Activated naive CD8-positive, alpha-beta T cell treated with anti-CD3 and anti-CD28 coated beads, Interleukin-2, amount 50 U/mL, for 24 hours (primary cell): Measurements from ENCODE around the gene TPSG1.
"Not testable (repeated sequence)": the region's sequence is repeated elsewhere in the genome, so short reads cannot be mapped to it uniquely, and the experiment has no call there.

Source experiments
- ATAC-seq: fragments of 150-1000 bp; cut with Tn5 transposase; one replicate; pipeline ENCODE4 v1.10.0; 2021
- DNase-seq: peaks from one replicate; pipeline ENCODE4 v3.0.0; 2021
- H3K27ac Mint-ChIP-seq: one replicate; pipeline ENCODE4 v1.8.0; 2021; ENCODE audit warnings: mild to moderate bottlenecking, mixed read lengths
- H3K27me3 Mint-ChIP-seq: one replicate; pipeline ENCODE4 v1.8.0; 2021; ENCODE audit warnings: mixed read lengths
- H3K36me3 Mint-ChIP-seq: one replicate; pipeline ENCODE4 v1.8.0; 2021; ENCODE audit warnings: low read depth, mixed read lengths
- H3K4me1 Mint-ChIP-seq: one replicate; pipeline ENCODE4 v1.8.0; 2021; ENCODE audit warnings: mixed read lengths
- H3K4me3 Mint-ChIP-seq: one replicate; pipeline ENCODE4 v1.8.0; 2021; ENCODE audit warnings: mild to moderate bottlenecking, moderate library complexity, mixed read lengths
- H3K9me3 Mint-ChIP-seq: one replicate; pipeline ENCODE4 v1.8.0; 2021; ENCODE audit warnings: mixed read lengths

Gene TPSG1

DNA sequence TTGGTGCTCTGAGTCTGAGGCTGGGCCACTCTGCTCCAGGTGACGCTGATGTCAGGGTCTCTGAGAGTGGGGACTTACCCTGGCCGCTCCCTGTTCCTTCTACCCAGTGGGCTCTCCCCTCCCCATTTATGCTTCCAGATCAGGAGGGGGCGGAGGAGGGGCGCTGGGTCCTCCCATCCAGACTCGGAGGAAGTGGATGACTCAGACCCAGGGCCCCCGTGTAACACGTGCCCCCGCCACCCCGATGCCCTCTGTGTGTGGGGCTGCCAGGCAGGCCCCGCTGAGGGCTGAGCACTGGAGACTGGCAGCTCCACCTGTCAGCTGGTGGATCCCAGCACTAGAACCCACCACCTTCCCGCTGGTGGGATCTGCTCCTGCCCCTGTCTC, 5.0 kb upstream of the TPSG1 start, which contains the start of gene TPSB2:
Gene TPSB2 (minus strand): TSS at position 101 of the 387 bp plus-strand sequence. CDS start 233 bp downstream, outside the sequence.
- H3K9me3 Mint-ChIP-seq, H3K4me1 Mint-ChIP-seq, DNase-seq, H3K27ac Mint-ChIP-seq, H3K27me3 Mint-ChIP-seq, H3K4me3 Mint-ChIP-seq, H3K36me3 Mint-ChIP-seq, ATAC-seq: not testable (repeated sequence)

DNA sequence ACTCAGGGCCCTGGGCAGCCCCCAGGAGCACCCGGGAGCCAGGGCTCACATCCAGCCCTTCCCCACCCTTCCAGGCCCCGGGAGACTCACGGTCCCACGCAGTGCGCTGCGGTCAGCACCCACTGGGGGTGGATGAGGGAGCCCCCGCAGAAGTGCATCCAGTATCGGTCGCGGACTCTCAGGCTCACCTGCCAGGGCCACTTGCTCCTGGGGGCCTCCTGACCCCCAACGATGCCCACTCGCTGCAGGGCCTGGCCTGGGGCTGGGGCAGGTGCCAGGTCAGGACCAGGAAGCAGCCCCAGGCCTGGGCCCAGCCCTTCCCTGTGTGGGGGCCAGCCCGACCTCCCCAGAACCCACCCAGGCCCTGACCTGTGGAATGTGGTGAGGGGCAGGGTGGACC, 4.4 kb upstream of the TPSG1 start:
- H3K27ac Mint-ChIP-seq, H3K4me1 Mint-ChIP-seq, H3K27me3 Mint-ChIP-seq, H3K4me3 Mint-ChIP-seq, ATAC-seq, H3K9me3 Mint-ChIP-seq, H3K36me3 Mint-ChIP-seq, DNase-seq: not testable (repeated sequence)

DNA sequence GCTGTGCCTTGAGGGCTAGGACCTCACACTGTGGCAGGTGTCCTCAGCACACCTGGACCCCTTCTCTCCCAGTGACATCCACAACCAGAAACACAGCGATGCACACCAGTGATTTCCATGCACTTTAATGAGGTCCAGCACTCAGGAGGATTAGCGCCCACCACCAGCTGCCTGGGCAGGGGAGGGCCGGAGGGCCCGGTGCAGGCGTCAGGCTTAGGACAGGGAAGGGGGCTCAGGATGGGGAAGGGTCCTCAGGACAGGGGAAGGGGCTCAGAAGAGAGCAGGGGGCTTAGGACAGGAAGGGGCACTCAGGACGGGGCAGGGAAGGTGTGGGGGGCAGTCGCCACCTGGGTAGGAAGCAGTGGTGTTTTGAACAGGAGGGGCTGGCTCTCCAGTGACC, 3.2 kb upstream of the TPSG1 start:
- not testable (repeated sequence) for H3K4me1 Mint-ChIP-seq, H3K4me3 Mint-ChIP-seq, H3K9me3 Mint-ChIP-seq, DNase-seq, H3K27ac Mint-ChIP-seq, H3K27me3 Mint-ChIP-seq, H3K36me3 Mint-ChIP-seq, ATAC-seq

GRCh38 chr16:1226692-1227091, 1.6 kb upstream of the TPSG1 start:
- not testable (repeated sequence) for DNase-seq, H3K4me3 Mint-ChIP-seq, H3K27me3 Mint-ChIP-seq, ATAC-seq, H3K27ac Mint-ChIP-seq, H3K9me3 Mint-ChIP-seq, H3K4me1 Mint-ChIP-seq, H3K36me3 Mint-ChIP-seq

GRCh38 chr16:1225728-1226311, 752 bp upstream of the TPSG1 start:
- not testable (repeated sequence) for H3K4me3 Mint-ChIP-seq, H3K27me3 Mint-ChIP-seq, DNase-seq, H3K36me3 Mint-ChIP-seq, H3K9me3 Mint-ChIP-seq, ATAC-seq, H3K4me1 Mint-ChIP-seq, H3K27ac Mint-ChIP-seq

DNA sequence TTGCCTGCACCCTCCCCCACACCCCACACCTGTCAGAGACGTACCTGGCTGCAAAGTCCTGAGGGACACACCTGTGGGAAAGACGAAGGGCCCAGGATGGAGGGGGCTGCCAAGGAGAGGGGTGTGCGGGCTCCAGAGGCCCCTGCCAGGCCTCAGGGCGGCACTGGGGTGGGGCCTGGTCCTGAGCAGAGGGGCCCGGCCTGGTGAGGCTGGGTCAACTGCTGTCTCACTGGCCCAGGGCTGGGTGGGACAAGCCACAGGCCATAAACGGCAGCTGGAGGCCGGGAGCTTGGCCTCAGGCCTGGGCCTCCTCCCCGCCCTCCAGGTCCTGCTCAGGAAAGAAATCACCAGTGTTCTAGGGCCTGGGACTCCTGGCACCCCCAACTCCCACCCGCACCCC, 510 bp downstream of the TPSG1 start:
- Mint-ChIP-seq H3K9me3 (no peaks in the 10 kb centered on the region), H3K36me3 (no peaks in the 10 kb centered on the region), H3K4me3 (no peak overlapping the region), H3K27ac (no peak overlapping the region), H3K4me1 (no peaks in the 10 kb centered on the region), H3K27me3 (no peaks in the 10 kb centered on the region)
- ATAC-seq (no peak), DNase-seq (no peak)

DNA sequence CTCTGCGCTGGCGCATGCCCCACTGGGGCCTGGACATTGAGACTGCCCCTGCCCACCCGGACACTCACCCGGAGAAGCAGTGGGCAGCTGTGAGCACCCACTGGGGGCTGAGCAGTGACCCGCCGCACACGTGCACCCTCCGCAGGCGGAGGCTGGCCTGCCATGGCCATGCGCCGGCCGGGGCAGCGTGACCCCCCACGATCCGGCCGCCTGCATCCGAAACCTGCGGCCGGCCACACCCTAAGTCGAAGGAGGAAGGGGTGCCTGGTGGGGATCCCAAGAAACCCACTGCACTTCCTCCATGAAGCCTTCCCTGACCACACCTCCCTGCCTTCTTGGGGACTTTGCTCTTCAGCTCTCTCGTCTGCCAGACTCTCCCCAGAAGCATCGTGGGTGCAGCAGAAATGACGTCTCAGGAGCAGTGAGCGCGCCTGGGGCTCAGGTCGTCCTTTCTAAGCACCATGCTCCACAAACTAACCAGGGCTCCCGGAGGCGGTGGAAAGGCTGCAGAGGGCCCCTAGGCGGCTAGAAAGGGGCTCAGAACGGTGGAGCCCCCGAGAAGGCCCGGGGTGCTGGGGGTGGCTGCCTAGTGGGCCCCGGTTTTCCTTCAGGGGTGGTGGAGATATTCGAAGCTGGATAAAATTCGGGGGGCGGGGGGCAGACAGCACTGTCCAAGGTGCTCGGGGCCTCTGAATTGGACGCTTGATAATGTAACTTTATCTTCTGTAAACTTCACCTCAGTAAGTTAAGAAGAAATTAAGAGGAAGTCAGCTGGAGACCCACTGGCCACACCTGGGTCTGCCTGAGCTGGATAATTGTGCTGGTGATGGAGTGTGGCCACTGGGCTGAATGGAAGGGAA, 1.5 kb downstream of the TPSG1 start:
- no peak overlapping the region for H3K27ac Mint-ChIP-seq
- H3K9me3 Mint-ChIP-seq: no peaks in the 10 kb centered on the region
- no peaks in the 10 kb centered on the region for H3K27me3 Mint-ChIP-seq
- no peaks in the 10 kb centered on the region for H3K4me1 Mint-ChIP-seq
- H3K4me3 Mint-ChIP-seq: no peak overlapping the region
- ATAC-seq: no peak
- no peaks in the 10 kb centered on the region for H3K36me3 Mint-ChIP-seq
- no peak for DNase-seq

DNA sequence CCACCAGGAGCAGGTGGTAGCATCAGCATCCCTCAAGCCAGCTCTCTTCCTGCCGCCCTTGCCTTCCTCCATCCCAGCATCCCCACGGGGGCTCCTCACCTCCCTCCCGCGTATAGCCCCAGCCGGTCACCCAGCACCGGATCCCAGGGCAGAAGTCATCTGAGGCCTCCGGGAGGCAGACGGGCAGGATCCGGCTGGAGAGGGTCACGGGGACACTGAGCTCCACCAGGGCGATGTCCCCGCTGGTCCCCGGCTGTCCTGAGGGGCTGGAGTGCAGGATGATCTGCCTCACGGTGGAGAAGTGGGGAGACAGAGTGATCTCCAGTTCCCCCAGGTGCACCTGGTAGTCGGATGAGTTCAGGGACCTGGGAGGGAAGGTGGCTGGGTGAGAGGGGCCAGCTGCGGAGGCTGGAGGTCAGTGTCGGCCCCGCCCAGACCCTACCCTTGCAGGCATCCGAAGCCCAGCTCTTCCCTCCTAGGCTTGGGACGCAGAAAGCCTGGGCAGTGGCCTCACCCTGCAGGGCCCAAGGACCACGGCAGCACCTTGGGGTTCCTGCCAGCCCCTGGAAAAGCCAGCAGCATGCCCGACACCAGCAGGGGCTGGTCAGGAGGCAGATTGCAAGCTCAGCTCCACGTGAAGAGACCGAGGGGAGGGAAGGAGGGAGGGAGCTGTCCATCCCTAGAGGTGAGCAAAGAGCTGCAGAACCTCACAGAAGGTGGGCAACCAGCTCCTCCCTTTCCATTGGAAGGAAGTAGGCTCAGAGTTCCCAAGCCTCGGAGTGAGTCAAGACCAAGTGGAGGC, 2.3 kb downstream of the TPSG1 start:
- H3K27me3 Mint-ChIP-seq: no peaks in the 10 kb centered on the region
- H3K27ac Mint-ChIP-seq: no peak overlapping the region
- no peaks in the 10 kb centered on the region for H3K4me1 Mint-ChIP-seq
- DNase-seq (no peak), ATAC-seq (no peak)
- no peaks in the 10 kb centered on the region for H3K36me3 Mint-ChIP-seq
- no peaks in the 10 kb centered on the region for H3K9me3 Mint-ChIP-seq
- no peak overlapping the region for H3K4me3 Mint-ChIP-seq

- no peak for ATAC-seq
- Mint-ChIP-seq H3K36me3 (no peaks in the 10 kb centered on the region), H3K9me3 (no peaks in the 10 kb centered on the region), H3K4me1 (no peaks in the 10 kb centered on the region), H3K27ac (no peak overlapping the region), H3K27me3 (no peaks in the 10 kb centered on the region), H3K4me3 (no peak overlapping the region)
- DNase-seq: no peak
Observed at GRCh38 chr16:1221628-1222552, 3.2 kb downstream of the TPSG1 start.

DNA sequence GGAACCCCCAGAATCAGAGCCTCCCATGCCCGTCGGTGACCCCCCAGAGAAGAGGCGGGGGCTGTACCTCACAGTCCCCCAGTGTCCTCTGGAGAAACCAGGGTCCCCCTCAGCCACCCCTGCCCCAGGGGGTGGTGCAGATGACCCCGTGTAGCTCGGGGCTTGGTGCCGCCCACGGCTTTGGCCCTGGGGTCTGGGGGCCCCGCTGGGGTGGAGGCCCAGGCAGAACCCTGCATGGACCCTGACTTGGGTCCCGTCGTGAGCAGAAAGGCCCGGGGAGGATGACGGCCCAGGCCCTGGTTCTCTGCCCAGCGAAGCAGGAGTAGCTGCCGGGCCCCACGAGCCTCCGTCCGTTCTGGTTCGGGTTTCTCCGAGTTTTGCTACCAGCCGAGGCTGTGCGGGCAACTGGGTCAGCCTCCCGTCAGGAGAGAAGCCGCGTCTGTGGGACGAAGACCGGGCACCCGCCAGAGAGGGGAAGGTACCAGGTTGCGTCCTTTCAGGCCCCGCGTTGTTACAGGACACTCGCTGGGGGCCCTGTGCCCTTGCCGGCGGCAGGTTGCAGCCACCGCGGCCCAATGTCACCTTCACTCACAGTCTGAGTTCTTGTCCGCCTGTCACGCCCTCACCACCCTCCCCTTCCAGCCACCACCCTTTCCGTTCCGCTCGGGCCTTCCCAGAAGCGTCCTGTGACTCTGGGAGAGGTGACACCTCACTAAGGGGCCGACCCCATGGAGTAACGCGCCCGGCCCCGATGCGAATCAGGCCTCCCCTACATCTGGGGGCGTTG, 4.0 kb downstream of the TPSG1 start:
- ATAC-seq (no peak), DNase-seq (no peak)
- Mint-ChIP-seq H3K9me3 (no peaks in the 10 kb centered on the region), H3K4me1 (no peaks in the 10 kb centered on the region), H3K36me3 (no peaks in the 10 kb centered on the region), H3K27me3 (no peaks in the 10 kb centered on the region), H3K27ac (no peak overlapping the region), H3K4me3 (no peak overlapping the region)

DNA sequence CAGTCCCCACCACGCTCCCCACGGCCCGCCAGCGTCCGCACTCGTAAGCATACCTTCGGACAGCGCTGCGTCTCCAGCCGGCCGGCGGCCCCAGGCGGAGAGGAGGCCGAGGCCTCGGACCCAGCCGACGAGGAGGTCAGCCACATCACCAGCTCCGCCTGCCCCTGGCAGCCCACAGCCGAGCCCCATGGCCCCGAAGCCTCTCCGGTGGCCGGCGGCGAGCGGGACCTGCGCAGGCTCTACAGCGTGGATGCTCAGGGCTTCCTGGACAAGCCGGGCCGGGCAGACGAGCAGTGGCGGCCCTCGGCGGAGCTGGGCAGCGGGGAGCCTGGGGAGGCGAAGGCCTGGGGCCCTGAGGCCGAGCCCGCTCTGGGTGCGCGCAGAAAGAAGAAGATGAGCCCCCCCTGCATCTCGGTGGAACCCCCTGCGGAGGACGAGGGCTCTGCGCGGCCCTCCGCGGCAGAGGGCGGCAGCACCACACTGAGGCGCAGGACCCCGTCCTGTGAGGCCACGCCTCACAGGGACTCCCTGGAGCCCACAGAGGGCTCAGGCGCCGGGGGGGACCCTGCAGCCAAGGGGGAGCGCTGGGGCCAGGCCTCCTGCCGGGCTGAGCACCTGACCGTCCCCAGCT, 4.9 kb downstream of the TPSG1 start:
- no peak overlapping the region for H3K27ac Mint-ChIP-seq
- no peaks in the 10 kb centered on the region for H3K4me1 Mint-ChIP-seq
- H3K4me3 Mint-ChIP-seq: no peak overlapping the region
- no peaks in the 10 kb centered on the region for H3K27me3 Mint-ChIP-seq
- DNase-seq (no peak), ATAC-seq (no peak)
- no peaks in the 10 kb centered on the region for H3K36me3 Mint-ChIP-seq
- no peaks in the 10 kb centered on the region for H3K9me3 Mint-ChIP-seq

GRCh38 chr16:1218930-1219611, 6.0 kb downstream of the TPSG1 start:
- H3K9me3 Mint-ChIP-seq: no peaks in the 10 kb centered on the region
- no peaks in the 10 kb centered on the region for H3K27me3 Mint-ChIP-seq
- no peak for DNase-seq
- no peak overlapping the region for H3K4me3 Mint-ChIP-seq
- H3K4me1 Mint-ChIP-seq: no peaks in the 10 kb centered on the region
- H3K27ac Mint-ChIP-seq: no peak overlapping the region
- no peak for ATAC-seq
- no peaks in the 10 kb centered on the region for H3K36me3 Mint-ChIP-seq
